ENCODE data around the gene FAM222B.

The FAM222B gene

GRCh38 chr17:28763137-28763799 is 79.3 kb downstream of the FAM222B start:
- DNase-seq: no peak

GRCh38 chr17:28760601-28761562 is 81.7 kb downstream of the FAM222B start:
- no peak for DNase-seq

- no peak for DNase-seq
Observed at GRCh38 chr17:28759256-28759865, 83.2 kb downstream of the FAM222B start.

GRCh38 chr17:28758411-28759121 is 84.0 kb downstream of the FAM222B start:
- DNase-seq: no peak

- no peak for DNase-seq
Observed at GRCh38 chr17:28756049-28756804, 86.4 kb downstream of the FAM222B start.

- DNase-seq: no peak
Observed at GRCh38 chr17:28755486-28755885, 87.1 kb downstream of the FAM222B start.

- no peak for DNase-seq
Observed at GRCh38 chr17:28751600-28752366, 90.8 kb downstream of the FAM222B start.

GRCh38 chr17:28750178-28751047 is 92.2 kb downstream of the FAM222B start:
- peak; percentile 93 for DNase-seq

- DNase-seq: no peak
Observed at GRCh38 chr17:28749516-28750177, 92.9 kb downstream of the FAM222B start.

GRCh38 chr17:28748852-28749515 is 93.6 kb downstream of the FAM222B start:
- DNase-seq: no peak

GRCh38 chr17:28747801-28748750 is 94.5 kb downstream of the FAM222B start:
- no peak for DNase-seq

GRCh38 chr17:28747051-28747691 is 95.4 kb downstream of the FAM222B start:
- peak; percentile 76 for DNase-seq

- peak; percentile 87 for DNase-seq
Observed at GRCh38 chr17:28746611-28747050, 96.0 kb downstream of the FAM222B start.

- DNase-seq: no peak
Observed at GRCh38 chr17:28745786-28746411, 96.7 kb downstream of the FAM222B start.

GRCh38 chr17:28744972-28745785 is 97.4 kb downstream of the FAM222B start:
- DNase-seq: peak; percentile 81

All from right hindlimb (tissue), 1 donor.